Measurements from ENCODE around the gene FLT3. TPM values are rescaled to one million over a fixed set of nuclear protein-coding genes. Genes with fewer than 3 reads are reported as not detected.
A peak's percentile ranks its signal among the peaks of the same experiment; 100 is the strongest.

The FLT3 gene
- total and polyA plus RNA-seq, 12 donors, result 0.06 to 1.0 (median 0.26) TPM

DNA sequence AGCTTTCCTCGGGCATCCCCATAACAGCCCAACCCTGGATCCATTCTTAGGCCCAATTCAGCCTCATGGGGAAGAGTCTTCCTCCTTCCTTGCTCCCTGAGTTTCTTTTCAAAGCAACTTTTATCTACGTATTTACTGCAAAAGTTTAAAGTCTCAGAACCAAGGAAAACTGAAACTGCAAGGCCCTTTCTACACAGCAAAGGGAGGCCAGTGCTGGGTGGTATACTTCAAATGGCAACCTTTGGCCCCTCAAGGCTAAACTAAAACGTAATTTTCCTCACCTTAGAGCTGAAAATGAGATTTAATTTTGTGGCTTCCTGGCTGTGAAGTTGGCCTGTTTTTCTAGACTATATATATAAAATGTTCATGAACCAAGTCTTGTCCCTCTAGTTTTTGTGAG lies 136.9 kb downstream of the FLT3 start:
- Histone ChIP-seq H3K27me3 (peaks cover 82% of the 10 kb centered on the region), H3K27ac (no peak overlapping the region), H3K36me3 (replicated peaks in 1 of 2) (no peaks in the 10 kb centered on the region), H3K9me3 (replicated peaks in 1 of 3) (no peaks in the 10 kb centered on the region), H3K4me1 (replicated peaks in 1 of 2) (peaks cover 9% of the 10 kb centered on the region in 2 donors), H3K4me3 (no peak overlapping the region)
- TF ChIP-seq, protein P1, sequence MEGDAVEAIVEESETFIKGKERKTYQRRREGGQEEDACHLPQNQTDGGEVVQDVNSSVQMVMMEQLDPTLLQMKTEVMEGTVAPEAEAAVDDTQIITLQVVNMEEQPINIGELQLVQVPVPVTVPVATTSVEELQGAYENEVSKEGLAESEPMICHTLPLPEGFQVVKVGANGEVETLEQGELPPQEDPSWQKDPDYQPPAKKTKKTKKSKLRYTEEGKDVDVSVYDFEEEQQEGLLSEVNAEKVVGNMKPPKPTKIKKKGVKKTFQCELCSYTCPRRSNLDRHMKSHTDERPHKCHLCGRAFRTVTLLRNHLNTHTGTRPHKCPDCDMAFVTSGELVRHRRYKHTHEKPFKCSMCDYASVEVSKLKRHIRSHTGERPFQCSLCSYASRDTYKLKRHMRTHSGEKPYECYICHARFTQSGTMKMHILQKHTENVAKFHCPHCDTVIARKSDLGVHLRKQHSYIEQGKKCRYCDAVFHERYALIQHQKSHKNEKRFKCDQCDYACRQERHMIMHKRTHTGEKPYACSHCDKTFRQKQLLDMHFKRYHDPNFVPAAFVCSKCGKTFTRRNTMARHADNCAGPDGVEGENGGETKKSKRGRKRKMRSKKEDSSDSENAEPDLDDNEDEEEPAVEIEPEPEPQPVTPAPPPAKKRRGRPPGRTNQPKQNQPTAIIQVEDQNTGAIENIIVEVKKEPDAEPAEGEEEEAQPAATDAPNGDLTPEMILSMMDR (IDR thresholded peaks at IDR 0.05), result no peak
- TF ChIP-seq POLR2A (IDR thresholded peaks at IDR 0.05), result no peak
- no peak for DNase-seq
- intact Hi-C loops (cut with DNase I), result no loop called here
- 48 to 68% (median 58%) methylated on average over 3 of the region's 3 CpGs for WGBS, 4 donors

DNA sequence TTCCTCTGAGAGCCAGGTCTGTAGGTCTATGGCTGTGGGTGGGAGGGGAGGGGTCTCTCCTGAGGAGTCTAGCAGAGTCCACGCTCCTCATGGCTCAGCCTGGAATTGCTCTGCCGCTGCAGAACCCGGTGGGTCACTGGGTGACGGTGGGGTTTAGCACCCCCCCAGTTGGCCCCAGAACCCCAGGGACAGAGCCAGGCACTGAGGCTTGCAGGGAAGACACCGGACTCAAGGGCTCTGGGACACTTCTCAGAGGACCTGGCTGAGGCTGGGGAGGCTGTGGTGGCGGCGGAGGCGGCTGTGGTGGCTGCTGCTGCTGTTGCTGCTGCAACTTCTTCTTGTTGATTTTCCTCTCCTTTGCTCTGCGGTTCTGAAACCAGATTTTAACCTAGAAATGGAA lies 137.4 kb downstream of the FLT3 start:
- TF ChIP-seq POLR2A (IDR thresholded peaks at IDR 0.05), result no peak
- TF ChIP-seq, protein P1 (IDR thresholded peaks at IDR 0.05), result no peak
- Histone ChIP-seq H3K4me3 (no peak overlapping the region), H3K27ac (no peak overlapping the region), H3K36me3 (replicated peaks in 1 of 2) (no peaks in the 10 kb centered on the region), H3K27me3 (peaks cover 82% of the 10 kb centered on the region), H3K4me1 (replicated peaks in 1 of 2) (peaks cover 9% of the 10 kb centered on the region in 2 donors), H3K9me3 (replicated peaks in 1 of 3) (no peaks in the 10 kb centered on the region)
- DNase-seq, result no peak
- intact Hi-C loops (cut with DNase I), result no loop called here
- 73 to 79% (median 77%) methylated on average over 6 to 9 of the region's 9 CpGs for WGBS, 4 donors

DNA sequence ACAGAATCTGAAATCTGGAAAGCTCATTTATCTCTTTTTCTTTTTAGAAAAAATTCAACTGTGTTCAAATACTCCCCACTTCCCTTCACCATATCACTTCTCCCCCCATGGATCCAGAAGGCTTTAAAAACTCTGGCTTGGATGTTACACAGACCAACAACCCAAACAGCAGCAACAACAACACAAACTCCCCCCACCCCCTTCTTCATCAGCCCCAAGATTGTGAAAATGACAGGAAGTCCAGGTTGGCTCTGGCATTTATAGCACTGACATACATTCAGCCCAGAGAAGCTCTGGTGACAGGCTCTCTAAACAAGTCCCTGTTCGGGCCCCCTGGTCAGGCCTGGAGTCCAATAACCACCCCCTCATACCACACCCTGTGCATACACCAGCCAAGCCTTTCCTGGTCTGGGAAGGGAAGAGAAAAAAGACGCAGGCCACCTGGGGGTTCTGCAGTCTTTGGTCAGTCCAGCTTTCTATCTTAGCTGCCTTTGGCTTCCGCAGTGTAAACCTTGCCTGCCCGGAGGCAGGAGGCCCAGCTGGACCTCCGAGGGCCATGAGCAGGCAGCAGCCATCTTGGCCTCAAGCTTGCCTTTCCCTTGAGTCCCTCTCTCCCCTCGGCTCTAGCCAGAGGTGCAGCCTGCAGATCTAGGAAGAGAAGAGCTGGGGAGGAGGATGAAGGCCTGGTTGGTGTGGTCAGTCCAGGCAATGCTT lies 138.1 kb downstream of the FLT3 start:
- 59 to 70% (median 61%) methylated on average over 6 of the region's 6 CpGs for WGBS, 4 donors
- peaks cover 9% of the 10 kb centered on the region in 2 donors for H3K4me1 ChIP-seq (replicated peaks in 1 of 2)
- H3K36me3 ChIP-seq (replicated peaks in 1 of 2), result no peaks in the 10 kb centered on the region
- no peaks in the 10 kb centered on the region for H3K9me3 ChIP-seq (replicated peaks in 1 of 3)
- no peak for DNase-seq
- intact Hi-C loops (cut with DNase I), result no loop called here
- no peak overlapping the region for H3K27ac ChIP-seq
- no peak overlapping the region for H3K4me3 ChIP-seq
- TF ChIP-seq POLR2A (IDR thresholded peaks at IDR 0.05), result no peak
- TF ChIP-seq, protein P1 (IDR thresholded peaks at IDR 0.05), result no peak
- H3K27me3 ChIP-seq, result peaks cover 82% of the 10 kb centered on the region

DNA sequence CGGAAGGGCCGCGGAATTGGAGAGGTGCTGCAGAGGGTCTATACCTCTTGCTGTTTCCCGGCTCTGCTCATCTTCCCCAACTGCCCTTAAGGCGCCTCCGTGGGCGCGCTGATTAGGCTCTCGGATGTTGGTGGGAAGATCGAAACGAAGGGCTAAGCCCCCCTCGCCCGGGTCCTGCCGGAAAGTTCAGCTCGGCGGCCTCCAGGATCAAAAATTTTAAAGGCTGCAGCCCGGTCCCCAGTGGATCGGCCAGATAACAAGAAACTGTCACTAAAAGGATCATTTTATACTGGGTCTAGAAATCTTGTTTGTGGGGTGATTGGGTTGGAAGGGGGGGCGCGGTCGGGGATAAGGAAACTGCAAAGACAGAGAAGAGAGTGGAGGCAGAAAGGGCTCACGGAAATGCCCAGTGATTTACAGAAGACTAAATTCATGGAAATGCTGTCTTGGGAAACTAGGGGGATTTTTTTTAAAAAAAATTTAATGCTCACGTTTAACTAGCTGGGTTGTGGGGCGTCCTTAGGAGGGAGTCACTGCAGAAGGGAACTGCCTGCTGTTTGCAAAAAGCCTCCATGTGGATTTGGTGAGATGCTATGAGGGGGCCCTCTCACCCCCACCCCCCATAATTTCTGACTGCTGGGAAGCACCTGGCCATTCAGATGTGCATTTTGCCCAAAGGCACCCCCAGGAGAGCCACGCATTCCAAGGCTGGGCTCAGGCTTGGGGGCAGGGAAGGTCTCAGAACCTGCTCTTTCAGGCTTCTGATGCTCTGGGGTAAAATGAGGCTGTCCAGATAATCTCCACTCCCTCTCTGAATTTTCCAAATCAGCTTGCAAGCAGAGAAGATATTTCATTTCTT lies 138.9 kb downstream of the FLT3 start:
- H3K27ac ChIP-seq, result no peak overlapping the region
- no peak for DNase-seq
- intact Hi-C loops (cut with DNase I), result no loop called here
- peaks cover 82% of the 10 kb centered on the region for H3K27me3 ChIP-seq
- no peaks in the 10 kb centered on the region for H3K9me3 ChIP-seq (replicated peaks in 1 of 3)
- TF ChIP-seq POLR2A (IDR thresholded peaks at IDR 0.05), result no peak
- TF ChIP-seq, protein P1 (IDR thresholded peaks at IDR 0.05), result no peak
- H3K4me3 ChIP-seq, result peak overlapping the region in 1 of 4 donors; percentile 10
- H3K4me1 ChIP-seq (replicated peaks in 1 of 2), result peaks cover 9% of the 10 kb centered on the region in 2 donors
- no peaks in the 10 kb centered on the region for H3K36me3 ChIP-seq (replicated peaks in 1 of 2)
- WGBS, 4 donors, result 18 to 25% (median 20%) methylated on average over 12 to 25 of the region's 25 CpGs

Measured in adrenal gland (tissue), 12 donors.